Mucosa of rectum (tissue), 2 donors: ENCODE results near the gene KDM5C.

Source experiments
- H3K27ac ChIP-seq, 2 donors: one replicate each; pipeline ENCODE4 v1.7.0; 2013; ENCODE audit warnings: inconsistent platforms in 2 of 2, low read depth in 2 of 2, low read length in 2 of 2
- H3K27me3 ChIP-seq, 2 donors: one replicate each; pipeline ENCODE4 v1.7.0; 2013; ENCODE audit warnings: low read length in 2 of 2; ENCODE audit not compliant: control insufficient read depth in 2 of 2, insufficient read depth in 2 of 2
- H3K36me3 ChIP-seq, 2 donors: one replicate each; pipeline ENCODE4 v1.7.0; 2013; ENCODE audit warnings: low read length in 2 of 2; ENCODE audit not compliant: control insufficient read depth in 2 of 2, insufficient read depth in 2 of 2
- H3K4me1 ChIP-seq, 2 donors: one replicate each; pipeline ENCODE4 v1.7.0; 2013; ENCODE audit warnings: low read length in 2 of 2, mild to moderate bottlenecking in 1 of 2; ENCODE audit not compliant: control insufficient read depth in 2 of 2, insufficient read depth in 2 of 2
- H3K4me3 ChIP-seq, 2 donors: one replicate each; pipeline ENCODE4 v1.7.0; 2013; ENCODE audit warnings: low read length in 2 of 2
- H3K9ac ChIP-seq, 2 donors: one replicate each; pipeline ENCODE4 v1.7.0; 2013; ENCODE audit warnings: low read length in 2 of 2, low read depth in 1 of 2, mild to moderate bottlenecking in 1 of 2
- H3K9me3 ChIP-seq, 2 donors: one replicate each; pipeline ENCODE4 v1.7.0; 2013; ENCODE audit warnings: low read length in 2 of 2; ENCODE audit not compliant: control insufficient read depth in 2 of 2
- donor health status: healthy.
- donor health status: Normal muscosa, but diverticular disease.

KDM5C gene

DNA sequence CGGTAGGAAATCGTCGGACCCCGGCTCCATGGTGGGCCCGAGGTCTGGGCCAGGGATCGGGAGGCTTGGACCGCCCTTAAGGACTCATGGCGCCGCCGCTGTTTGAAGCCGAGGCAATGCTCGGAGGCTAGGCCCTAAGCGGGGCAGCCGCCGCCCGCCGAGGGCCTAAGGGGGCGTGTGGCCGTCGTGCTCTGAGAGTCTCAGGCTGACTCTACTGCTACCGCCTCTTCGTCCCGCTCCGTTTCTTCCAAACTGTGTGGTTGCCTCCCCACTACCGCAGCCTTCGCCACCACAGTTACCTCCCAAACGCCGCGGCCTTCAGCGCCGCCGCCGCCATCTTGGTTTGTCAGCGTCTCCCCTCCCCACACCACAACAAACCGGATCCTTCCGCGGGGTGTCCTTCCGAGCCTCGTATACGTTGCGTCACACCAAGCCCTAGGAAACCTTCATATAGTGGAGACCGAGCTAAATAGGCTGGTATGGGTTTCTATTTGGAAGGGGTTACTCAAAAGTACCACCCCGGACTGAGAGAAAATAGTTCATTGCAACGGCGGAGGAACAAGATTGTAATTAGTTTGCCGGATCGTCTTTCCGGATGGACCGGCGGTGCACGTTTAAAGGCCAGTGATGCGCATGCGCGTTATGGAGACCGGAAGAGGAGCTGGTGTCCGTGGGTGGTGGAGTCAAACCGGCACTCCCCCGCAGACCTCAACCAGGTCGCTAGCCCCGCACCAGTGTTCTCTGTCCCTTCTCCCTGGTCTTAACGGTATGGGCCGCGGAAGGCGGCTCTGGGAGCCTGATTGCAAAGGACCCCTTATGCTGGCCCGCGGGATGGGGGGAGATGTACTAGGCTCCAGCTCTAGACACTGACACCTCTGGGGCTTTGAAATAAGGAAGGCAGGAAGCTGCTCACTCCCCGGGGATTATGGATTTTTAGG lies at the start of gene KDM5C:
Gene KDM5C (minus strand): TSS at position 348 of the 938 bp plus-strand sequence. CDS start 318 bp downstream, at position 30.
- H3K4me1 ChIP-seq: peaks cover 23 to 24% of the 10 kb centered on the region in 2 donors
- peak within 1 kb of the TSS; percentile 94 to 96 for H3K4me3 ChIP-seq
- H3K27ac ChIP-seq: peak within 1 kb of the TSS; percentile 83 to 84
- no peaks in the 10 kb centered on the region for H3K27me3 ChIP-seq
- H3K9me3 ChIP-seq: no peaks in the 10 kb centered on the region
- H3K36me3 ChIP-seq: peaks cover 13% of the 10 kb centered on the region in 2 donors
- peak within 1 kb of the TSS; percentile 98 for H3K9ac ChIP-seq

DNA sequence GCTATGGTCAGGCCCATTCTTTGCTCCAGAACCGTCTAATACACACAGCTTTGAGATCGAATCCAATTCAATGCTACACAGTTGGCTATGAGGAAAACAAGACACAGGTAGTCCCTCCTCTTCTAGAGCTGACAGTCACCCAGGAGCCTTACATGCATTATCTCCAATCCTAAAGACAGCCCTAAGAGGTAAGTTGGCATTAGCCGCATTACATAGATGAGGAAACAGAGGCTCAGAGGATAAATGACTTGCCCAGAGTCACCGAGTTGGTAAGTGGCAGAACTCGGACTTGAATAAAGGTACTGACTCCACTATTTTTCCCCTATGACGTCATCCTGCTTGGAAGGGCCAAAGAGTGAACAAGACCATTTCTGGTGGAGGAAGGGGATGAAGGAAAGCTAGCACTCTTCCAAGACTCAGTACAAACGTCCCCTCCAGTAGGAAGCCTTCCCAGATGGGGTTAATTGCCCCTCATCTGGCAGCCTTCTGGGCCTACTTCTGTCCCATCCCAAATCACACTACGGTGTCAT lies 47.9 kb upstream of the KDM5C start:
- Histone ChIP-seq H3K4me3 (no peak overlapping the region), H3K27ac (no peak overlapping the region), H3K4me1 (no peaks in the 10 kb centered on the region), H3K27me3 (peaks cover 0 to 3% of the 10 kb centered on the region in 2 donors), H3K9me3 (no peaks in the 10 kb centered on the region), H3K9ac (no peak overlapping the region), H3K36me3 (no peaks in the 10 kb centered on the region)

- H3K27ac ChIP-seq: no peak overlapping the region
- H3K9me3 ChIP-seq: no peaks in the 10 kb centered on the region
- no peak overlapping the region for H3K9ac ChIP-seq
- H3K4me1 ChIP-seq: peaks cover 4 to 6% of the 10 kb centered on the region in 2 donors
- no peaks in the 10 kb centered on the region for H3K36me3 ChIP-seq
- H3K27me3 ChIP-seq: peaks cover 0 to 7% of the 10 kb centered on the region in 2 donors
- H3K4me3 ChIP-seq: no peak overlapping the region
These were observed 44.6 kb upstream of the KDM5C start for GRCh38 chrX:53269536-53270107.

DNA sequence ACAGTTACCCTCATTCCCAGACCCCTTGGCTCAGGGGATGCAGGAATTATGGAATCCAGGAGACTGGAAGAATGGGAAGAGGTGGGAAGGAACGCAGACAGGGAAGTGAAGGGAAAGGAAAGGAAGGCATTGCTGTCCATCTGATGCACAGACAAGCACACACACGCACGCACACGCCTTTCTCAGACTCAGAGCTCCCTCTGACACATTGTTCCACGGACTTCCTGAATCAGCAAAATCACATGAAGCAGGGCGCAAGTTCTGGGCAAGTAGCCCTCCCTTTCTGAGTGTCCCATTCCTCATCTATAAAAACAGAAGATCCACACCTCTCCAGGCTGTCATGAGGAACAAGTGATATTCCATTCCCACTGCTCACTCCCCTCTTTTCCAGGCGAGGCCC lies 43.2 kb upstream of the KDM5C start:
- Histone ChIP-seq H3K27ac (no peak overlapping the region), H3K27me3 (peaks cover 1 to 7% of the 10 kb centered on the region in 2 donors)

GRCh38 chrX:53266914-53267313 lies 41.9 kb upstream of the KDM5C start:
- H3K9me3 ChIP-seq: no peaks in the 10 kb centered on the region
- no peaks in the 10 kb centered on the region for H3K36me3 ChIP-seq
- no peak overlapping the region for H3K27ac ChIP-seq
- no peak overlapping the region for H3K9ac ChIP-seq
- peaks cover 1 to 7% of the 10 kb centered on the region in 2 donors for H3K27me3 ChIP-seq
- H3K4me1 ChIP-seq: peaks cover 4 to 11% of the 10 kb centered on the region in 2 donors
- no peak overlapping the region for H3K4me3 ChIP-seq

More for the DNA sequence above, 43.2 kb upstream of the KDM5C start:
- H3K9ac ChIP-seq: no peak overlapping the region
- H3K4me3 ChIP-seq: no peak overlapping the region
- no peaks in the 10 kb centered on the region for H3K9me3 ChIP-seq
- no peaks in the 10 kb centered on the region for H3K36me3 ChIP-seq
- H3K4me1 ChIP-seq: peaks cover 4 to 7% of the 10 kb centered on the region in 2 donors

GRCh38 chrX:53265771-53266574 lies 41.0 kb upstream of the KDM5C start:
- H3K4me1 ChIP-seq: peaks cover 4 to 11% of the 10 kb centered on the region in 2 donors
- peaks cover 1 to 7% of the 10 kb centered on the region in 2 donors for H3K27me3 ChIP-seq
- no peaks in the 10 kb centered on the region for H3K9me3 ChIP-seq
- no peaks in the 10 kb centered on the region for H3K36me3 ChIP-seq
- H3K9ac ChIP-seq: no peak overlapping the region
- H3K4me3 ChIP-seq: no peak overlapping the region
- peak overlapping the region; percentile 51 to 66 for H3K27ac ChIP-seq

DNA sequence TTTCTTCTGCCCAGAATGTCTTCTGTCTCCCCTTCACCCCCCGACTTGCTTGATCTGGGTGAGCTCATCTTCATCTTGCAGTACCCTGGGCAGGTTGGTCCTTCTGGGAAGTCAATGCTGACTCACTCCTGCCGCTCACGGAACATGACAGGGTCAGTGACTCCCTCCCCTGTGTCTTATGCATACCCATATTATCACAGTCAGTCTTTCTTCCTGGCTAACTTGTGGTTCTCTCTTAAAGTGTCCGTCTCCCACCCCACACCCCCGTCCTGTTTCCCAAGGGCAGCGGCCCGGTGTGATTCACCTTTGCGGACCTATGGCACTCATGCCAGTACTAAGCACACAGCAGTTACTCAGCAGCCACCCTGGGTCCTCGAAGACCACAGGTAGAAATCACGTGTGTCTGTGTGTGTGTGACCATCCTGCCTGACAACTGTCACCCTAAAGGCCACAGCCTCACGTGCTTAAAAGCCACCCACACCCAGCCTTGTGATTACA lies 38.6 kb upstream of the KDM5C start:
- peaks cover 3 to 7% of the 10 kb centered on the region in 2 donors for H3K27me3 ChIP-seq
- no peak overlapping the region for H3K27ac ChIP-seq
- no peak overlapping the region for H3K9ac ChIP-seq
- peaks cover 4 to 11% of the 10 kb centered on the region in 2 donors for H3K4me1 ChIP-seq
- H3K4me3 ChIP-seq: no peak overlapping the region
- H3K9me3 ChIP-seq: no peaks in the 10 kb centered on the region
- no peaks in the 10 kb centered on the region for H3K36me3 ChIP-seq

GRCh38 chrX:53262918-53263394 lies 37.9 kb upstream of the KDM5C start:
- Histone ChIP-seq H3K9ac (no peak overlapping the region), H3K27ac (no peak overlapping the region), H3K36me3 (no peaks in the 10 kb centered on the region), H3K4me1 (peaks cover 4 to 11% of the 10 kb centered on the region in 2 donors), H3K4me3 (no peak overlapping the region), H3K9me3 (no peaks in the 10 kb centered on the region), H3K27me3 (peaks cover 3 to 4% of the 10 kb centered on the region in 2 donors)

GRCh38 chrX:53262189-53262917 lies 37.3 kb upstream of the KDM5C start:
- Histone ChIP-seq H3K27ac (no peak overlapping the region), H3K4me1 (peaks cover 4 to 11% of the 10 kb centered on the region in 2 donors), H3K36me3 (no peaks in the 10 kb centered on the region), H3K9me3 (no peaks in the 10 kb centered on the region), H3K27me3 (peaks cover 3 to 4% of the 10 kb centered on the region in 2 donors), H3K9ac (no peak overlapping the region), H3K4me3 (no peak overlapping the region)
